GM13976 (cell line): Measurements from ENCODE around the gene ATP6V0A4.

Experiments
- DNase-seq: peaks from one replicate; pipeline ENCODE4 v3.0.0; 2012; ENCODE audit warnings: low spot score
- in situ Hi-C: fragments of 300-500 bp; cut with MboI; formaldehyde crosslinking; loops from one replicate; pipeline ENCODE4 v1.12.0; 2022; ENCODE audit warnings: low sequenced_read_pairs, mixed read lengths, inconsistent platforms; ENCODE audit not compliant: unreplicated experiment
- TF ChIP-seq, protein P1 (sequence below): IDR thresholded peaks from 2 replicates; pipeline ENCODE4 v1.5.1; 2012; ENCODE audit warnings: borderline replicate concordance, mild to moderate bottlenecking; ENCODE audit not compliant: insufficient read depth; ENCODE audit errors: extremely low read depth, missing control alignments, control extremely low read depth

The ATP6V0A4 gene

DNA sequence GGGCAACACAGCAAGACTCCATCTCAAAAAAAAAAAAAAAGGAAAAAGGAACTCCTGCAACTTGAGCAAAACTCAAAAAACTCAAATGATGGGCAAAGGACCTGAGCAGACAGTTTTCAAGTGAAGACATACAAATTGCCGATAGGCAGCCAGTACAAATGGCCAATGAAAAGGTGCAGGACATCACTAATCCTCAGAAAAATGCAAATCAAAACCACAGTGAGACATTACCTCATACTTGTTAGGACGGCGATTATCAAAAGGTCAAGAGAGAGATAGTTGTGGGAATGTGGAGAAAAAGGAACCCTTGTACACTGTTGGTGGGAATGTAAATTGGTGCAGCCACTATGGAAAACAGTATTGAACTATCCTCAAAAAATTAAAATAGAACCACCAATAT, 113.7 kb downstream of the ATP6V0A4 start:
- in situ Hi-C loops = no loop called here
- no peak for DNase-seq
- TF ChIP-seq, protein P1, sequence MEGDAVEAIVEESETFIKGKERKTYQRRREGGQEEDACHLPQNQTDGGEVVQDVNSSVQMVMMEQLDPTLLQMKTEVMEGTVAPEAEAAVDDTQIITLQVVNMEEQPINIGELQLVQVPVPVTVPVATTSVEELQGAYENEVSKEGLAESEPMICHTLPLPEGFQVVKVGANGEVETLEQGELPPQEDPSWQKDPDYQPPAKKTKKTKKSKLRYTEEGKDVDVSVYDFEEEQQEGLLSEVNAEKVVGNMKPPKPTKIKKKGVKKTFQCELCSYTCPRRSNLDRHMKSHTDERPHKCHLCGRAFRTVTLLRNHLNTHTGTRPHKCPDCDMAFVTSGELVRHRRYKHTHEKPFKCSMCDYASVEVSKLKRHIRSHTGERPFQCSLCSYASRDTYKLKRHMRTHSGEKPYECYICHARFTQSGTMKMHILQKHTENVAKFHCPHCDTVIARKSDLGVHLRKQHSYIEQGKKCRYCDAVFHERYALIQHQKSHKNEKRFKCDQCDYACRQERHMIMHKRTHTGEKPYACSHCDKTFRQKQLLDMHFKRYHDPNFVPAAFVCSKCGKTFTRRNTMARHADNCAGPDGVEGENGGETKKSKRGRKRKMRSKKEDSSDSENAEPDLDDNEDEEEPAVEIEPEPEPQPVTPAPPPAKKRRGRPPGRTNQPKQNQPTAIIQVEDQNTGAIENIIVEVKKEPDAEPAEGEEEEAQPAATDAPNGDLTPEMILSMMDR = no peak

DNA sequence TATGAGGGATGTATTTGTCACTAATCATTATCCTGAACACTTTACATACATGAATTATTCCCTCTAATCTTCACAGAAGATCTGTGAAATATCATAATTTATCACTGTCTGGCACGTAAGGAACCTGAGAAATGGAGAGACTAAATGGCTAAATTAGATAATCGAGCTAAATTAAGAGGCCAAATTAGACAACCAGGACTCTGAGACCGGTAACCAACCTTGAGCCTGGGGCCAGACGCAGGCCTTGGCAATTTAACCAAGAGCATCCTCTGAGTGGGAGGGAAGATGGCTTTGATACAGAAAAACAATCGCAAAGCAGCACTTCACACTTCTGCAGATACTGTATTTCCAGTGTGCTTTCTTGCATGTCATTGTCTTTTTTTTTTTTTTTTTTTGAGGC, 118.2 kb downstream of the ATP6V0A4 start:
- TF ChIP-seq, protein P1 = no peak
- in situ Hi-C loops = no loop called here
- DNase-seq = no peak

DNA sequence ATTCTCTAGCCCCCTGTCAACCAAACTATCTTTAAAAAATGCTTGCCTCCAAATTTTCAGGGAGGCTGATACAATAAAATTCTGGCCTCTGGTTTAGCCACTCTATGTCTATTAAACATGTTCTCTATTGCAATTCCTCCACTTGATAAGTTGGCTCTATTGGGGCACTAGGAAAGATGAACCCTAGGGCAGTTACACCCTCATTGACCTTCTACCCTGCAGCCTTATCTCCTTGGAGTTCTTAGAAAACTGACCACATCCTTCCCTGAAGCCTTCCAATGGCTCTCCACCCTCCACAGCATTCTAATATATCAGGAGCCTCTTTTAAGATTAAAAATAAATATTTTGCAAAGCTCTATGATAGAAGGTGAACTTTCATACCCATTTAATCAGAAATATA, 127.4 kb downstream of the ATP6V0A4 start:
- TF ChIP-seq, protein P1 = no peak
- in situ Hi-C loops = no loop called here
- no peak for DNase-seq

GRCh38 chr7:138669364-138669763, 128.6 kb downstream of the ATP6V0A4 start:
- in situ Hi-C loops = no loop called here
- DNase-seq = no peak
- TF ChIP-seq, protein P1 = no peak

DNA sequence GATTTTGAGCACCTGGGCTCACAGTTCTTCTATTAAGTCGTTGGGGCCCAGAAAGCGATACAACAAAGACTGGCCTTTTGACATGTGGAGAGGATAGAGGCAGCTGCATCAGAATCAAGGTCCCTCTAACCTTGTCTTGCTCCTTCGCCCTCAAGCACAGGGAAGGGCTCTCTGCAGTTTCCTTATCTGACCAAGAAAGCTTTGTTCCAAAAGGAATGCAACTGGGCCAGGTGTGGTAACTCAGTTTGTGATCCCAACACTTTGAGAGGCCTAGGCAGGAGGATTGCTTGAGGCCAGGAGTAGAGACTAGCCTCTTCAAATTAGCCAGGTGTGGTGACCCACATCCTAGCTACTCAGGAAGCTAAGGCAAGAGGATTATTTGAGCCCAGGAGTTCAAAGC, 129.1 kb downstream of the ATP6V0A4 start:
- DNase-seq = no peak

GRCh38 chr7:138668229-138668596, 129.8 kb downstream of the ATP6V0A4 start:
- DNase-seq = no peak
- in situ Hi-C loops = no loop called here
- TF ChIP-seq, protein P1 = no peak

More for the DNA sequence above, 129.1 kb downstream of the ATP6V0A4 start:
- TF ChIP-seq, protein P1 = no peak
- in situ Hi-C loops = no loop called here
